ENCODE data around the gene RNF220. TPM values are rescaled to one million over a fixed set of nuclear protein-coding genes. Genes with fewer than 3 reads are reported as not detected.

Gene RNF220
- total RNA-seq, 1 donor from 2014 or later = 47.1 TPM

DNA sequence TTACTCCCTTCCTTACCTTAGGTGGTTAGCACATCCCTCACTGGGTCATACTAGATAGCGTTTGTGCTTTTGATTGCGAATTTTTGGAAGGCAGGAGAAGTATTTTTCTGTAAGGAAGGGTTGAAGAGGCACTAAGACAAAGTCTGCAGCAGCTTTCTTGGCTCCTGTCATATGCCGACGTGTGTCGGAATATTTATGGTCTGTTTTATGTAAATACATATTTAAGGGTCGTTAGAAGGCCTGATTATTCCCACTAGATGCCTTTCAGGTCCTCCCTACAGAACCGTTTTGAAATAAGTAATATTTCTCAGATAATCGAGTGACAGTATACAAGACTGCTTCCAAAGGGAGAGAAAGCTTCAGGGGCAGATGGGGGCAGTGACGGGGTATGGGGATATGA, 10.0 kb downstream of the RNF220 start:
- Histone ChIP-seq H3K36me3 (ENCODE audit: insufficient read depth, low read length) (no peaks in the 10 kb centered on the region), H2AFZ (ENCODE audit: low read depth, low read length) (no peak overlapping the region), H3K27me3 (ENCODE audit: insufficient read depth, low read length) (peaks cover 89% of the 10 kb centered on the region), H3K4me1 (ENCODE audit: insufficient read depth, low read length) (peaks cover 3% of the 10 kb centered on the region), H3K9ac (ENCODE audit: low read length) (no peak overlapping the region), H4K20me1 (ENCODE audit: insufficient read depth, low read length) (no peaks in the 10 kb centered on the region), H3K27ac (ENCODE audit: low read depth, low read length) (no peak overlapping the region), H3K4me3 (ENCODE audit: insufficient read depth, low read depth, low read length) (no peak overlapping the region), H3K9me3 (ENCODE audit: insufficient read depth, low read depth, low read length) (no peaks in the 10 kb centered on the region), H3K79me2 (ENCODE audit: insufficient read depth, low read length) (peaks cover 2% of the 10 kb centered on the region), H3K4me2 (ENCODE audit: low read length) (no peak overlapping the region)
- DNase-seq (ENCODE audit: low read depth) (no peak), FAIRE-seq (no peak)
- no peak overlapping the region for H3K4me3 Mint-ChIP-seq (ENCODE audit: unreplicated experiment)
- TF ChIP-seq CTCF (IDR thresholded peaks at IDR 0.05; ENCODE audit: insufficient read depth, low read depth, low read length) (no peak), EZH2 (IDR thresholded peaks at IDR 0.05; ENCODE audit: insufficient read depth, low read length) (no peak)
- no peak overlapping the region for H3K27ac Mint-ChIP-seq (ENCODE audit: unreplicated experiment)
- H3K4me1 Mint-ChIP-seq (ENCODE audit: low read depth, unreplicated experiment) = peaks cover 5% of the 10 kb centered on the region
- H3K36me3 Mint-ChIP-seq (ENCODE audit: low read depth, unreplicated experiment) = peaks cover 6% of the 10 kb centered on the region
- no peaks in the 10 kb centered on the region for H3K9me3 Mint-ChIP-seq (ENCODE audit: unreplicated experiment)
- H3K27me3 Mint-ChIP-seq (ENCODE audit: low read depth, unreplicated experiment) = peaks cover 22% of the 10 kb centered on the region

DNA sequence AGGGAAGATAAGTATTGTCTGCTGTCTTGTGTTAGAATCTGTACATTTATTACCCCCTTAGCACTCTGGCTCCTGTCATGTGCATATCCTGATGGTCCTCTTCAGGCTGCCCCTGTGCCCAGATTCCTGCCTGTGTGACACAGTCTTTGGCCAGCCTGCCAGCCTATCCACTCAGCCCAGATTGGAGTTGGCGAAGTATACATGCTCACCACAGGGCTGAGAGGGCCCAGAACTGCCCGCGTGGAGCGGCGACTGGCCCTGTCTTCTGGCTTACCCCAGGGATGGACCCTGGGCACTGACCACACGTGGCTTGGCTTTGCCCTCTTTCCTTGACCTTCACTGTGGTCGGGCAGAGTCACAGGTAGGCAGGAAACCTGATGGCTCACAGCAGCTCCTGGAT, 11.4 kb downstream of the RNF220 start:
- Histone ChIP-seq H3K9ac (ENCODE audit: low read length) (no peak overlapping the region), H3K4me1 (ENCODE audit: insufficient read depth, low read length) (peaks cover 3% of the 10 kb centered on the region), H4K20me1 (ENCODE audit: insufficient read depth, low read length) (no peaks in the 10 kb centered on the region), H3K27ac (ENCODE audit: low read depth, low read length) (no peak overlapping the region), H3K36me3 (ENCODE audit: insufficient read depth, low read length) (no peaks in the 10 kb centered on the region), H3K4me2 (ENCODE audit: low read length) (no peak overlapping the region), H3K79me2 (ENCODE audit: insufficient read depth, low read length) (no peaks in the 10 kb centered on the region), H3K4me3 (ENCODE audit: insufficient read depth, low read depth, low read length) (no peak overlapping the region), H3K9me3 (ENCODE audit: insufficient read depth, low read depth, low read length) (no peaks in the 10 kb centered on the region), H3K27me3 (ENCODE audit: insufficient read depth, low read length) (peaks cover 88% of the 10 kb centered on the region), H2AFZ (ENCODE audit: low read depth, low read length) (no peak overlapping the region)
- FAIRE-seq (no peak), DNase-seq (ENCODE audit: low read depth) (no peak)
- TF ChIP-seq CTCF (IDR thresholded peaks at IDR 0.05; ENCODE audit: insufficient read depth, low read depth, low read length) = no peak
- no peak for TF ChIP-seq EZH2 (IDR thresholded peaks at IDR 0.05; ENCODE audit: insufficient read depth, low read length)
- Mint-ChIP-seq H3K36me3 (ENCODE audit: low read depth, unreplicated experiment) (peaks cover 6% of the 10 kb centered on the region), H3K27ac (ENCODE audit: unreplicated experiment) (peak overlapping the region; percentile 34), H3K9me3 (ENCODE audit: unreplicated experiment) (no peaks in the 10 kb centered on the region), H3K27me3 (ENCODE audit: low read depth, unreplicated experiment) (peaks cover 22% of the 10 kb centered on the region), H3K4me1 (ENCODE audit: low read depth, unreplicated experiment) (peaks cover 17% of the 10 kb centered on the region), H3K4me3 (ENCODE audit: unreplicated experiment) (peak overlapping the region; percentile 14)

DNA sequence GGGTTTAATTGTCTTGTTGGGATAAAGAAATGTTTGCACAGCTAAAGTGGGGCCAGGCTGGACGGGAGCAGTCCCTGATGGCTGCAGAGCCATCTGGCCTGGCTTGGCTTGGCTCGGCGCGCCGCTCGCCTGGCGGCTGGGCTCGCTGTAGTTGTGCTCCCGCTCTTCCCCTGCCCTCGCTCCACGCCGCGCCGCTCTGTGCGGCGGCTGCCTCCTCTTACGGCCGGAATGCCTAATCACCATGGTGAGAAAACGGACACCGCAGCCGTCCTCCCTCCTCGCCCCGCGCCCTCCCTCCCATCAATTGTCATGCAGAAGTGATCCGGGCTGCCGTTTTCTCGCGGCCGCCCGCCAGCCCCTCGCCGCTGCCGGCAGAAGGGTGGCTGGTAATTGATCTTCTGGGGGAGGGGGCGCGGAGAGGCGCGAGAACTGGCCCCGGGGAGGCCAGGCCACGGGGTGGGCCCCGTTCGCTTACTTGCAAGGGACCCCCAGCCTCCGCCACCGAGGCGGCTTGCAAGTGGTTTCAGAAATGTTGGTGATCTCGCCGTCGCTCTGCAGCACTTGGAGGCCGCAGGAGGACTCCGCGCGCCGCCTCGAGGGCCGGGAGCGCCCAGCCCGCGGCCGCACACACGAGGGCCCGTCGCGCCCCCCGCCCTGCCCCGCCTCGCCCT, 12.4 kb downstream of the RNF220 start:
- H3K4me2 ChIP-seq (ENCODE audit: low read length) = peak overlapping the region; percentile 69
- H3K79me2 ChIP-seq (ENCODE audit: insufficient read depth, low read length) = no peaks in the 10 kb centered on the region
- peaks cover 1% of the 10 kb centered on the region for H3K36me3 Mint-ChIP-seq (ENCODE audit: low read depth, unreplicated experiment)
- no peak overlapping the region for H3K4me3 ChIP-seq (ENCODE audit: insufficient read depth, low read depth, low read length)
- no peak for DNase-seq (ENCODE audit: low read depth)
- no peak overlapping the region for H3K27ac ChIP-seq (ENCODE audit: low read depth, low read length)
- TF ChIP-seq EZH2 (IDR thresholded peaks at IDR 0.05; ENCODE audit: insufficient read depth, low read length) = peak; percentile 93
- no peak for TF ChIP-seq CTCF (IDR thresholded peaks at IDR 0.05; ENCODE audit: insufficient read depth, low read depth, low read length)
- H4K20me1 ChIP-seq (ENCODE audit: insufficient read depth, low read length) = no peaks in the 10 kb centered on the region
- peaks cover 3% of the 10 kb centered on the region for H3K4me1 ChIP-seq (ENCODE audit: insufficient read depth, low read length)
- peaks cover 78% of the 10 kb centered on the region for H3K27me3 ChIP-seq (ENCODE audit: insufficient read depth, low read length)
- H3K4me3 Mint-ChIP-seq (ENCODE audit: unreplicated experiment) = peak overlapping the region; percentile 74
- no peaks in the 10 kb centered on the region for H3K36me3 ChIP-seq (ENCODE audit: insufficient read depth, low read length)
- FAIRE-seq = no peak
- no peak overlapping the region for H3K9ac ChIP-seq (ENCODE audit: low read length)
- peak overlapping the region; percentile 26 for H3K27ac Mint-ChIP-seq (ENCODE audit: unreplicated experiment)
- H3K9me3 Mint-ChIP-seq (ENCODE audit: unreplicated experiment) = no peaks in the 10 kb centered on the region
- H2AFZ ChIP-seq (ENCODE audit: low read depth, low read length) = peak overlapping the region; percentile 28
- peaks cover 26% of the 10 kb centered on the region for H3K4me1 Mint-ChIP-seq (ENCODE audit: low read depth, unreplicated experiment)
- peaks cover 22% of the 10 kb centered on the region for H3K27me3 Mint-ChIP-seq (ENCODE audit: low read depth, unreplicated experiment)
- no peaks in the 10 kb centered on the region for H3K9me3 ChIP-seq (ENCODE audit: insufficient read depth, low read depth, low read length)

Data from astrocyte (in vitro differentiated cells and primary cell).